HG03558 (cell line): Measurements from ENCODE around the gene AUP1.

Source experiments
- ATAC-seq: cut with Tn5 transposase; IDR thresholded peaks from one replicate; pipeline ENCODE4 v1.9.1; 2021; ENCODE audit warnings: moderate number of reproducible peaks; ENCODE audit not compliant: unreplicated experiment; ENCODE audit errors: extremely low read depth

The AUP1 gene

GRCh38 chr2:74515271-74515980, 14.1 kb downstream of the AUP1 start:
- ATAC-seq, result no peak

- ATAC-seq, result no peak
Observed at GRCh38 chr2:74514368-74515270, 14.9 kb downstream of the AUP1 start, which contains the start of gene TLX2. Gene TLX2 (plus strand): TSS chr2:74514450. CDS start chr2:74514807, 357 bp downstream.

- no peak for ATAC-seq
Observed at GRCh38 chr2:74513605-74514367, 15.7 kb downstream of the AUP1 start.

GRCh38 chr2:74512744-74513604, 16.5 kb downstream of the AUP1 start:
- ATAC-seq, result no peak

GRCh38 chr2:74511104-74511989, 18.2 kb downstream of the AUP1 start:
- no peak for ATAC-seq

GRCh38 chr2:74510272-74510671, 19.2 kb downstream of the AUP1 start:
- ATAC-seq, result no peak

GRCh38 chr2:74507926-74508520, 21.5 kb downstream of the AUP1 start:
- ATAC-seq, result no peak

- ATAC-seq, result peak; percentile 90
Observed at GRCh38 chr2:74507145-74507925, 22.2 kb downstream of the AUP1 start, which contains the start of gene PCGF1. Gene PCGF1 (minus strand): TSS chr2:74507695. CDS start chr2:74507668, 27 bp downstream.

- no peak for ATAC-seq
Observed at GRCh38 chr2:74505448-74506246, 23.9 kb downstream of the AUP1 start.

GRCh38 chr2:74504591-74504990, 24.9 kb downstream of the AUP1 start:
- ATAC-seq, result no peak

GRCh38 chr2:74503506-74504475, 25.7 kb downstream of the AUP1 start:
- no peak for ATAC-seq

- no peak for ATAC-seq
Observed at GRCh38 chr2:74502720-74503505, 26.6 kb downstream of the AUP1 start.

- ATAC-seq, result no peak
Observed at GRCh38 chr2:74502147-74502719, 27.3 kb downstream of the AUP1 start.

- no peak for ATAC-seq
Observed at GRCh38 chr2:74501335-74502071, 28.0 kb downstream of the AUP1 start.
